HG03196 (cell line): ENCODE results near the gene FXYD5.

Source experiments
- ATAC-seq: cut with Tn5 transposase; IDR thresholded peaks from one replicate; pipeline ENCODE4 v1.9.1; 2021; ENCODE audit not compliant: unreplicated experiment

Gene FXYD5

GRCh38 chr19:35154525-35155406, at the start of gene FXYD5:
Gene FXYD5 (plus strand): TSS chr19:35154735. CDS start chr19:35155551, 816 bp downstream.
- ATAC-seq, result no peak

DNA sequence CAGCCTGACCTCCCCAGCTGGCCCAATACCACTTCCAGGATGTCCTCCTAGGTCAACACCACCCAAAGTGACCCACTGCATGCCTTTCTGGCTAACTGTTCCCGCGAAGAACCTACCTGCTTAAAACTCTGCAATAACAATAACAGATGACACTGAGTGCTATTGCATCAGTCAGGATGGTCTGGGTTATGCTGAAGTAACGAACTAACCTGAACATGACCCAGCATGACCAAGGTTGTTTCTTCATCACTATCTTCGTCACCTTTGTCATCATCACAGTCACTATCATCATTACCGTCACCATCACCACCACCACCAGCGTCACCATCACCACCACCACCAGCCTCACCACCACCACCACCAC, 49.5 kb upstream of the FXYD5 start:
- no peak for ATAC-seq

GRCh38 chr19:35105411-35106290, 48.9 kb upstream of the FXYD5 start:
- no peak for ATAC-seq

GRCh38 chr19:35106291-35106583, 48.3 kb upstream of the FXYD5 start:
- ATAC-seq, result no peak

GRCh38 chr19:35106898-35107541, 47.5 kb upstream of the FXYD5 start:
- no peak for ATAC-seq

GRCh38 chr19:35107545-35107944, 47.0 kb upstream of the FXYD5 start:
- no peak for ATAC-seq

DNA sequence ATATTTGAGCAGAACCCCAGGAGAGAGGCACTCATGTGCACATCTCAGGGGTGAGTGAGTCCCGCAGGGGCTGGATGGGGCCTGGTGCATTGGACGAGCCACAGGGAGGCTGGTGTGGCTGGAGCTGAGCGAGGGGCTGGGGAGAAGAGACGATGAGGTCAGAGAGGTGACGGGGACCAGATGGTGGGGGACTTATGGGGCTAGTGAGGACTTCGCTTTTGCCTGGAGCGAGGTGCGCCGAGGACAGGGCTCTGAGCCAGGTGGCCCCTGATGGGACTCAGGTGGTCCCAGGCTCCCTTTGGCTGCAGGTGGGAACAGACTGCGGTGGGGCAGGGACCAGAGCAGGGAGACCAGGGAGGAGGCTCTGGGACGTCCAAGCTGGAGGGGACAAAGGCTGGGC, 45.8 kb upstream of the FXYD5 start:
- ATAC-seq, result no peak

- ATAC-seq, result no peak
These were observed 45.0 kb upstream of the FXYD5 start for GRCh38 chr19:35109395-35110112.

GRCh38 chr19:35110974-35111373, 43.6 kb upstream of the FXYD5 start:
- no peak for ATAC-seq

GRCh38 chr19:35112995-35113688, 41.4 kb upstream of the FXYD5 start:
- ATAC-seq, result no peak

GRCh38 chr19:35114353-35115176, 40.0 kb upstream of the FXYD5 start:
- no peak for ATAC-seq

DNA sequence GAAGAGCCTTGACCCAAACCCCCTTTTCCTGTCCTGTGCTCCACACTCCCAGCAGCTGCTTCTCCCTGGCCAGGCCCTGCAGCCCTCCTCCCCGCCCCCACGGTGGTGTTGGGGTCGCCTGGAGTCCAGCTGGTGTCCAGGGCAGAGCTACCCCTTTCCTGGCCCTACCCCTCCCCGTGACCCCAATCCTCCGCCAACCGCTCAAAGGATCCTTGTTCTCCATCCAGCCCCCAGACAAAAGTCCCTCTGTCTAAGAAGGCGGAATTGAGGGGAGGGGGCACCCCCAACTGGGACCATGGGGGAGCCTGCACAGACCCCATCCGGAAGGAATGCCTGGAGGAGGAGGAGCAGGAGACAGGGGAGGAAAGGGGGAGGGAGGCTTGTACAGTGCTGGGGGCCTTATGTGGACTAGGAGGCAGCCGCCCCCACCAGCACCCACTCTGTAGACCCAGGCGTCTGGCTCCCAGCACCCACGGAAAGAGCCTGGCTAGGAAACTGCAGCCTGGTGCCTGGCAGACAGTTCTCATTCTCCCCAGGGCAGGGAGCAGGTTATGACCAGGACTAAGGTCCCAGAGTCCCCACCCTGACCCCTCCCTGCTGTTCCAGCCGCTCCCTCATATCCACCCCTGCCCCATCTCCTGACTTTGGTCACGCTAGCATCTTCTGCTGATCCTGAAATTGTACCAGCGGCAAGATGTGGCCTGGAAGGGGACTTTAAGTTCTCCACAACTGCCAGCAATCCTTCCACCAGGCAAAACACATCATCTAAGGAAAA, 39.2 kb upstream of the FXYD5 start, which contains the start of gene FXYD3:
Gene FXYD3 (plus strand): TSS at position 647 of the 775 bp plus-strand sequence. CDS start 3,554 bp downstream, outside the sequence.
- ATAC-seq, result no peak

- no peak for ATAC-seq
These were observed 38.3 kb upstream of the FXYD5 start for GRCh38 chr19:35116072-35116801.

GRCh38 chr19:35117116-35117515, 37.4 kb upstream of the FXYD5 start:
- no peak for ATAC-seq

DNA sequence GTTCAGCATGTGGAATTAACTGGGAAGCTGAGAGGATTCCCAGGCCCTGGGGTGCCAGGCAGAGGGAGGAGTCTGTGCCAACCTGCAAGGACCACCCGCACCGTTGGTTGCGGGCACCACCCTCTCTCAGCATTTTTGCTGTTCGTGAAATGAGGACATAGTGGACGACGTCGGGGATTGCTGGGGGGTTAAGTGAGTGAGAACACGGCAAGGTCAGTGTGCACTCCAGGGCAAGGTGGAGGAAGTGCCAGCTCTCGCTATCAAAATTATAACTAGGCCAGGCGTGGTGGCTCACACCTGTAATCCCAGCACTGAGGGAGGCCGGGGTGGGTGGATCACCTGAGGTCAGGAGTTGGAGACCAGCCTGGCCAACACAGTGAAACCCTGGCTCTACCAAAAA, 36.7 kb upstream of the FXYD5 start:
- no peak for ATAC-seq

DNA sequence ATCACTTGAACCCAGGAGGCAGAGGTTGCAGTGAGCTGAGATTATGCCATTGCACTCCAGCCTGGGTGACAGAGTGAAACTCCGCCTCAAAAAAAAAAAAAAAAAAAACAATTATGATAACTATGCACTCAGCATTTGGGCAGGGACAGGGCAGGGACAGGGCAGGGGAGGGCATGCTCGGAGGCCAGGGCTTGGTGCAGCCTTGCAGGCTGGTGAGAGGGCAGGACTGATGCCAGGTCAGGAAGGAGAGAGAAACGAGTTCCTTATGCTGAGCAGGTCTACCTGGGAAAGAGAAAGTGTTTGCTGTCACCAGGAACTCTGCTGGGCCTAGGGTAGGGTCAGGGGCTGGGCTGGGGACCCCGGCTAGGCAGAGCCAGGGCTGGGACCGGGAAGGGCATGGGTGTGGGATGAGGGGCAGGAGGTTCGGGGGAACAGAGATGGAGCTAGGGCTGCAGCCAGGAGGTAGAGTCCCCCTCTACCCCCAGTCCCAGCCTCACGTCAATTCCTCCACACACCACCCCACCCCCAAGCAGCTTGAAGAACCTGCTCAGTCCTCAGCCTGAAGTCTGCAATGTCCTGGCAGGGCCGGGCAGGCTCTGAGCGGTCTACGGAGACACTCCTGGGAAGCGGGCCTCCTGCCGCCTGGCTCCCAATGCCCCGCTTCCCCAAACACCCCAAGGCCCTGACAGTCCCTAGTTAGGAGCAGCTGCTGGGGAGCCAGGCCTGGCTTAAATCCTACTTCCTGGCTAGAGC, 36.1 kb upstream of the FXYD5 start:
- ATAC-seq, result no peak

- ATAC-seq, result no peak
These were observed 35.4 kb upstream of the FXYD5 start for GRCh38 chr19:35119091-35119490.
